GM12878 (cell line): ENCODE data around the gene ARL6. TPM values are rescaled to one million over a fixed set of nuclear protein-coding genes. Genes with fewer than 3 reads are reported as not detected.

Experiments
- ATAC-seq: fragments of 200-7000 bp; cut with Tn5 transposase; 3 replicates; pipeline ENCODE4 v1.9.1; 2020; ENCODE audit warnings: mild to moderate bottlenecking, moderate library complexity
- BruUV-seq: library from RNA; stranded (reverse); fragments of 400-500 nt; replicated peaks from 2 replicates; lab custom pipeline; 2021; lab: Mats Ljungman, UMichigan
- CTCF ChIA-PET: fragments of 300-600 bp; sonication (Branson Sonifier 250); formaldehyde crosslinking; extraction: SDS; loops from one replicate; lab custom pipeline; 2021; ENCODE audit warnings: inconsistent platforms; lab: Yijun Ruan, JAX
- POLR2A ChIA-PET: fragments of 350-600 bp; formaldehyde crosslinking; extraction: SDS; loops from one replicate; lab custom pipeline; 2021; ENCODE audit warnings: inconsistent platforms; lab: Charles Lee
- RAD21 ChIA-PET: fragments of 300-600 bp; sonication (Branson Sonifier 250); formaldehyde crosslinking; loops from one replicate; lab custom pipeline; 2023; ENCODE audit warnings: antibody characterized with exemption; ENCODE audit not compliant: unreplicated experiment; lab: Charles Lee
- SMC1A ChIA-PET: fragments of 300-600 bp; sonication (Branson Sonifier 250); formaldehyde crosslinking; loops from one replicate; lab custom pipeline; 2023; ENCODE audit not compliant: unreplicated experiment, uncharacterized antibody; lab: Charles Lee
- DNase-seq: peaks from one replicate; pipeline ENCODE4 v3.0.0-alpha.2; 2011; ENCODE audit warnings: low read depth, low spot score
- FAIRE-seq: peaks from 3 replicates; lab custom pipeline; 2011; peaks lifted over from hg19 to GRCh38; lab: Jason Lieb, UNC
- H2AFZ ChIP-seq: 2 replicates; pipeline ENCODE4 v1.6.0; 2011; ENCODE audit warnings: low read depth, low read length, control low read depth; ENCODE audit not compliant: control insufficient read depth
- H3K27ac ChIP-seq: 2 replicates; pipeline ENCODE4 v1.5.1; 2011; ENCODE audit warnings: control low read depth; ENCODE audit not compliant: control insufficient read depth, insufficient read depth
- H3K27me3 ChIP-seq, 2 experiments: replicated peaks in 1 of 2; 2 replicates each; pipeline versions ENCODE4 v1.6.0 to v1.6.1; 2011; ENCODE audit warnings: low read length in 1 of 2; ENCODE audit not compliant: control insufficient read depth in 2 of 2, insufficient read depth in 2 of 2
- H3K36me3 ChIP-seq, 2 experiments: 2 replicates each; pipeline ENCODE4 v1.5.1; 2011; ENCODE audit warnings: low read length in 1 of 2; ENCODE audit not compliant: control insufficient read depth in 2 of 2, insufficient read depth in 2 of 2
- H3K4me1 ChIP-seq: 2 replicates; pipeline ENCODE4 v1.6.1; 2011; ENCODE audit warnings: mild to moderate bottlenecking, low read length, moderate library complexity, mixed read lengths; ENCODE audit not compliant: control insufficient read depth, insufficient read depth
- H3K4me2 ChIP-seq: 2 replicates; pipeline ENCODE4 v1.6.0; 2011; ENCODE audit warnings: control low read depth; ENCODE audit not compliant: control insufficient read depth, insufficient read depth
- H3K4me3 ChIP-seq: fragments of 200-600 bp; sonication (generic); 2 replicates; pipeline ENCODE4 v1.5.1; 2016
- H3K79me2 ChIP-seq: 2 replicates; pipeline ENCODE4 v1.6.0; 2011; ENCODE audit warnings: low read length; ENCODE audit not compliant: control insufficient read depth, insufficient read depth
- H3K9ac ChIP-seq: 2 replicates; pipeline ENCODE4 v1.8.0; 2011; ENCODE audit warnings: low read length, control low read depth, mixed read lengths; ENCODE audit not compliant: control insufficient read depth, insufficient read depth
- H3K9me3 ChIP-seq: replicated peaks from 3 replicates; pipeline ENCODE4 v1.5.1; 2011; ENCODE audit warnings: mild to moderate bottlenecking, low read length; ENCODE audit not compliant: control insufficient read depth, insufficient read depth
- H4K20me1 ChIP-seq: 2 replicates; pipeline ENCODE4 v1.6.0; 2011; ENCODE audit not compliant: control insufficient read depth, insufficient read depth
- CHD1 ChIP-seq: IDR thresholded peaks from 2 replicates; pipeline ENCODE4 v1.6.1; 2012; ENCODE audit warnings: low read depth, low read length, improper control_type of control experiment
- ESRRA ChIP-seq: IDR thresholded peaks from 2 replicates; pipeline ENCODE4 v1.6.1; 2012; ENCODE audit warnings: mild to moderate bottlenecking, low read length, improper control_type of control experiment
- MYB ChIP-seq: fragments of 150-350 bp; IDR thresholded peaks from 2 replicates; pipeline ENCODE4 v1.6.1; 2014; ENCODE audit warnings: mild to moderate bottlenecking, low read depth, low read length, borderline replicate concordance
- MYC ChIP-seq: IDR thresholded peaks from 2 replicates; pipeline ENCODE4 v1.6.1; 2011; ENCODE audit warnings: mild to moderate bottlenecking, low read length, moderate library complexity, inconsistent platforms; ENCODE audit not compliant: insufficient read depth, insufficient replicate concordance, insufficient read length, severe bottlenecking
- PAX5 ChIP-seq: IDR thresholded peaks from 2 replicates; pipeline ENCODE4 v1.6.1; 2011; ENCODE audit warnings: low read depth, low read length, borderline replicate concordance
- PRDM15 ChIP-seq: fragments of 450-650 bp; formaldehyde crosslinking; IDR thresholded peaks from 2 replicates; pipeline ENCODE4 v1.4.0; 2020; ENCODE audit warnings: mild to moderate bottlenecking, moderate library complexity
- SMC3 ChIP-seq: IDR thresholded peaks from 2 replicates; pipeline ENCODE4 v1.6.1; 2011; ENCODE audit warnings: low read length, improper control_type of control experiment, borderline replicate concordance
- SREBF2 ChIP-seq: IDR thresholded peaks from 2 replicates; pipeline ENCODE4 v1.6.1; 2012; ENCODE audit warnings: mild to moderate bottlenecking, low read length
- TCF12 ChIP-seq: IDR thresholded peaks from 2 replicates; pipeline ENCODE4 v1.6.1; 2011; ENCODE audit warnings: low read depth, mild to moderate bottlenecking, low read length
- TCF7 ChIP-seq: IDR thresholded peaks from 2 replicates; pipeline ENCODE4 v1.6.1; 2014; ENCODE audit warnings: antibody characterized with exemption, borderline replicate concordance
- YY1 ChIP-seq: IDR thresholded peaks from 2 replicates; pipeline ENCODE4 v1.6.1; 2011; ENCODE audit warnings: low read depth, mild to moderate bottlenecking, low read length
- ZNF384 ChIP-seq: IDR thresholded peaks from 2 replicates; pipeline ENCODE4 v1.6.1; 2012; ENCODE audit warnings: low read depth, mild to moderate bottlenecking, low read length, improper control_type of control experiment, borderline replicate concordance
- ZNF622 ChIP-seq: fragments of 450-650 bp; IDR thresholded peaks from 2 replicates; pipeline ENCODE4 v1.6.1; 2017; ENCODE audit warnings: mild to moderate bottlenecking, inconsistent platforms
- whole genome bisulfite sequencing: methylation state at CpG from one replicate; pipeline ENCODE4 v1.1.6; 2016; ENCODE audit warnings: low lambda C conversion rate; ENCODE audit not compliant: insufficient replicate concordance, insufficient coverage; ENCODE audit errors: missing lambda C conversion rate; 5-methylcytosine and 5-hydroxymethylcytosine counted together
- in situ Hi-C: fragments of 300-500 bp; cut with MboI; formaldehyde crosslinking; loops from 9 replicates; pipeline ENCODE4 v1.14.3; 2018; ENCODE audit warnings: mixed read lengths
- intact Hi-C: fragments of 100-400 bp; cut with micrococcal nuclease; formaldehyde crosslinking; loops from one replicate; pipeline ENCODE4 v1.14.2; 2022; ENCODE audit not compliant: unreplicated experiment
- polyA plus RNA-seq, 11 experiments: library from polyadenylated mRNA; depleted of rRNA in 4 of 11; unstranded in 6 of 11; stranded (reverse) in 5 of 11; fragments of >200 nt; fragmentation: Nextera tagmentation in 4 of 11; fragmentation: Illumina TruSeq in 1 of 11; extraction: Ambion mirVana in 4 of 11; extraction: Trizol in 1 of 11; gene quantifications; 1 replicate in 1 of 11; 2 replicates in 10 of 11; pipeline versions ENCODE4 v1.2.1 to v1.2.3, GENCODE V29; 2011 to 2016; ENCODE audit warnings: inconsistent platforms in 2 of 11, missing spikeins in 2 of 11, low read depth in 1 of 11
- total RNA-seq, 4 experiments: library from RNA; depleted of rRNA in 3 of 4; stranded (reverse); fragments of >200 nt in 3 of 4; fragmentation: Illumina TruSeq in 1 of 4; extraction: Trizol in 1 of 4; gene quantifications; 2 replicates each; pipeline versions ENCODE4 v1.2.1 to v1.2.3, GENCODE V29; 2013 to 2021
- TF ChIP-seq, protein P1 (sequence below): fragments of 450-650 bp; IDR thresholded peaks from 2 replicates; pipeline ENCODE4 v1.6.1; 2018; ENCODE audit warnings: borderline replicate concordance, mild to moderate bottlenecking; ENCODE audit not compliant: partially characterized antibody
- TF ChIP-seq, protein P2 (sequence below): IDR thresholded peaks from 2 replicates; pipeline ENCODE4 v1.6.1; 2011; ENCODE audit warnings: low read depth, low read length, improper control_type of control experiment, borderline replicate concordance

Gene ARL6
- total and polyA plus RNA-seq, 10 of the 15 experiments (the other 5 are each of a cell fraction or from before 2014, with no cell fraction given): 2.0 to 7.3 (median 4.3) TPM

GRCh38 chr3:97810779-97811390 is 46.3 kb downstream of the ARL6 start:
- intact Hi-C loops (no loop called here), in situ Hi-C loops (no loop called here)
- Histone ChIP-seq H3K9ac (no peak overlapping the region), H3K4me2 (no peak overlapping the region), H3K27me3 (no peaks in the 10 kb centered on the region), H3K36me3 (no peaks in the 10 kb centered on the region), H3K9me3 (no peaks in the 10 kb centered on the region), H3K4me1 (no peaks in the 10 kb centered on the region; the same call in 1 of the 2 replicates), H4K20me1 (no peaks in the 10 kb centered on the region), H3K27ac (no peak overlapping the region), H3K4me3 (no peak overlapping the region), H2AFZ (no peak overlapping the region), H3K79me2 (no peaks in the 10 kb centered on the region)
- ATAC-seq (no peak), FAIRE-seq (no peak), DNase-seq (no peak)
- TF ChIP-seq SREBF2: no peak
- no peak for TF ChIP-seq MYC
- TF ChIP-seq PRDM15: no peak
- no peak for TF ChIP-seq CHD1
- no peak for TF ChIP-seq ZNF622
- TF ChIP-seq PAX5: no peak
- no peak for TF ChIP-seq TCF12
- TF ChIP-seq MYB: no peak
- TF ChIP-seq ZNF384: no peak
- TF ChIP-seq ESRRA: no peak
- TF ChIP-seq TCF7: no peak
- TF ChIP-seq, protein P1, sequence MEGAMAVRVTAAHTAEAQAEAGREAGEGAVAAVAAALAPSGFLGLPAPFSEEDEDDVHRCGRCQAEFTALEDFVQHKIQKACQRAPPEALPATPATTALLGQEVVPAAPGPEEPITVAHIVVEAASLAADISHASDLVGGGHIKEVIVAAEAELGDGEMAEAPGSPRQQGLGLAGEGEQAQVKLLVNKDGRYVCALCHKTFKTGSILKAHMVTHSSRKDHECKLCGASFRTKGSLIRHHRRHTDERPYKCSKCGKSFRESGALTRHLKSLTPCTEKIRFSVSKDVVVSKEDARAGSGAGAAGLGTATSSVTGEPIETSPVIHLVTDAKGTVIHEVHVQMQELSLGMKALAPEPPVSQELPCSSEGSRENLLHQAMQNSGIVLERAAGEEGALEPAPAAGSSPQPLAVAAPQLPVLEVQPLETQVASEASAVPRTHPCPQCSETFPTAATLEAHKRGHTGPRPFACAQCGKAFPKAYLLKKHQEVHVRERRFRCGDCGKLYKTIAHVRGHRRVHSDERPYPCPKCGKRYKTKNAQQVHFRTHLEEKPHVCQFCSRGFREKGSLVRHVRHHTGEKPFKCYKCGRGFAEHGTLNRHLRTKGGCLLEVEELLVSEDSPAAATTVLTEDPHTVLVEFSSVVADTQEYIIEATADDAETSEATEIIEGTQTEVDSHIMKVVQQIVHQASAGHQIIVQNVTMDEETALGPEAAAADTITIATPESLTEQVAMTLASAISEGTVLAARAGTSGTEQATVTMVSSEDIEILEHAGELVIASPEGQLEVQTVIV: no peak
- TF ChIP-seq, protein P2, sequence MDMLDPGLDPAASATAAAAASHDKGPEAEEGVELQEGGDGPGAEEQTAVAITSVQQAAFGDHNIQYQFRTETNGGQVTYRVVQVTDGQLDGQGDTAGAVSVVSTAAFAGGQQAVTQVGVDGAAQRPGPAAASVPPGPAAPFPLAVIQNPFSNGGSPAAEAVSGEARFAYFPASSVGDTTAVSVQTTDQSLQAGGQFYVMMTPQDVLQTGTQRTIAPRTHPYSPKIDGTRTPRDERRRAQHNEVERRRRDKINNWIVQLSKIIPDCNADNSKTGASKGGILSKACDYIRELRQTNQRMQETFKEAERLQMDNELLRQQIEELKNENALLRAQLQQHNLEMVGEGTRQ: no peak
- TF ChIP-seq SMC3: no peak
- no peak for TF ChIP-seq YY1
- POLR2A ChIA-PET: no interaction called here
- CTCF ChIA-PET: interaction anchor here (1.1 kb wide), 1 partner anchor 16 kb away, joined by 3 read pairs; no protein-coding TSS in a partner anchor
- SMC1A ChIA-PET: interaction anchor here (0.9 kb wide), 1 partner anchor 11 kb away, joined by 3 read pairs; no protein-coding TSS in a partner anchor
- BruUV-seq: no TSS peak
- WGBS: 22% methylated on average over 2 of the region's 2 CpGs
- RAD21 ChIA-PET: no interaction called here
